ENCODE results near the gene MID1.

The MID1 gene

DNA sequence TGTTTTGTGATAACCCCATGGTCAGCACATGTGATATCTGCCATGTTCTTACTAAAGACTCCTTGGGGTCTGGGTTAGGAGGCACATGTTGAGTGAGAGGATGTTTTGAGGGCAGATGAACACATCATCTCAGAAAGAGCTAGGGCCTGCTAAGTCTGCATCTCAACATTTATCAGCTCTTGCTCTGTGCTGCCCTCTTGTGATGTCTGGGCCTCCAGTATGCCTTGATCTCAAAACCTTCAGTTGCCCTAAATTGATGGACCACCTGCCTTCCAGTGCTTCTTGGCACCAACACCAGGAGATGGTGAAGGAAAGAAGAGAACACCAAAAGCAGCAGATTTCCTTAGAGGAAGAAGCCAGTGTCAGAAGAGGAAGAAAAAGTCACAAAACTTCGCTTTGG, 22.5 kb downstream of the MID1 start:
- H3K27ac ChIP-seq (ENCODE audit: extremely low read depth, low read depth, low read length), result no peak overlapping the region
- CTCF ChIA-PET, result interaction anchor here (1.2 kb wide), 1 partner anchor 408 kb away, joined by 3 read pairs; no protein-coding TSS in a partner anchor
- TF ChIP-seq SALL2 (tag by site-specific recombination; IDR thresholded peaks at IDR 0.05; ENCODE audit: borderline replicate concordance) (no peak), ZNF654 (tag by site-specific recombination; IDR thresholded peaks at IDR 0.05; ENCODE audit: low read depth) (0 out of 2 replicates have a peak, but pooled peaks have one; percentile 5)

DNA sequence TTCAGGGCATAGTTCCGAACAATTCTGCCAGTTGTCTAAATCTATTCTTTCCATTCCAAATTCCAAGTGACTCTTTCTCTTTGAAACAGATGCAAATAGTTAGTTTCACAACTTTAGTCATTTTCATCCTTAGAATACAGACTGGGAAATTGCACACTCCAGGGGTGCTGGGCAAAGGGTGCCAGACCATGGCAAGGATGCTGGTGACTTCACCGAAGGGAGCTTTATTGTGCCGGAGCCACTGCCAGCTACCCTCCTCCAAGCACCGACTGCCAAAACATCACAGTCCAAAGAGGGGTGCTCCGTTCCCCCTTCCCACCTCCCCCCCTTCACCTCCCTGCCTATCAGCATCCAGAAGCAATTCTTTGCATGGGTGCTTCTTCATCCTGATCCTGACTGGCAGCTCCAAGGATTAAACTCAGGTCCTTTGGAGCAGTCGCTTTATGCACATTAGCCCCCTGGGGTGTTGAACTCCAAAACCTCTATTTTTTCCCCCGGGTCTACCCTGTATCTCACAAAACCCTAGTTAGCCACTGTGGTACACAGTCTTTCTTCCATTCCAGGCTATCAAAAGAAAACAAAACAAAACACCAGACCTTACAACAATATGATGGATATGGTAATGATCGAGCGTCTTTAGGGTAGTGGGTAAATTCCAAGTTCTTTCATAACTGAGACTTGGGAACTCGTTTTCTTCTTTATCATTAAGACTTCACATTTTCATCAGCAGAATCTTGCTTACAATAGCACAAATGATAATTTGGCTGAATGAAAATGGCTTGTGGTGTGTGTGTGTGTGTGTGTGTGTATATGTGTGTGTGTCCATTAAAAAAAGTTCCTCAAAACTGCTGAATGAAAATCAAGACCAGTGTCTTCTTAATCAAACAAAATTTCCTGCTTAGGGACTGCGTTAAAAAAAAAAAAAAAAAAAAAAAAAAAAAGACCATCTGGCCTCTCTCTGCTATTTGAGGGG, 28.7 kb downstream of the MID1 start:
- TF ChIP-seq SCRT2 (tag by site-specific recombination; IDR thresholded peaks at IDR 0.05) (no peak), ZNF830 (tag by site-specific recombination; IDR thresholded peaks at IDR 0.05; ENCODE audit: low read depth) (no peak), BCL11B (tag by site-specific recombination; IDR thresholded peaks at IDR 0.05; ENCODE audit: low read depth) (no peak), ZNF544 (tag by site-specific recombination; IDR thresholded peaks at IDR 0.05) (no peak), ZNF239 (tag by site-specific recombination; IDR thresholded peaks at IDR 0.05) (no peak), MZF1 (tag by site-specific recombination; IDR thresholded peaks at IDR 0.05; ENCODE audit: borderline replicate concordance) (no peak), ZNF501 (tag by site-specific recombination; IDR thresholded peaks at IDR 0.05) (no peak)
- TF ChIP-seq, protein P1, sequence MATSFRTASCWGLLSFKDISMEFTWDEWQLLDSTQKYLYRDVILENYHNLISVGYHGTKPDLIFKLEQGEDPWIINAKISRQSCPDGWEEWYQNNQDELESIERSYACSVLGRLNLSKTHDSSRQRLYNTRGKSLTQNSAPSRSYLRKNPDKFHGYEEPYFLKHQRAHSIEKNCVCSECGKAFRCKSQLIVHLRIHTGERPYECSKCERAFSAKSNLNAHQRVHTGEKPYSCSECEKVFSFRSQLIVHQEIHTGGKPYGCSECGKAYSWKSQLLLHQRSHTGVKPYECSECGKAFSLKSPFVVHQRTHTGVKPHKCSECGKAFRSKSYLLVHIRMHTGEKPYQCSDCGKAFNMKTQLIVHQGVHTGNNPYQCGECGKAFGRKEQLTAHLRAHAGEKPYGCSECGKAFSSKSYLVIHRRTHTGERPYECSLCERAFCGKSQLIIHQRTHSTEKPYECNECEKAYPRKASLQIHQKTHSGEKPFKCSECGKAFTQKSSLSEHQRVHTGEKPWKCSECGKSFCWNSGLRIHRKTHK (tag by site-specific recombination; IDR thresholded peaks at IDR 0.05), result no peak
- TF ChIP-seq, protein P2, sequence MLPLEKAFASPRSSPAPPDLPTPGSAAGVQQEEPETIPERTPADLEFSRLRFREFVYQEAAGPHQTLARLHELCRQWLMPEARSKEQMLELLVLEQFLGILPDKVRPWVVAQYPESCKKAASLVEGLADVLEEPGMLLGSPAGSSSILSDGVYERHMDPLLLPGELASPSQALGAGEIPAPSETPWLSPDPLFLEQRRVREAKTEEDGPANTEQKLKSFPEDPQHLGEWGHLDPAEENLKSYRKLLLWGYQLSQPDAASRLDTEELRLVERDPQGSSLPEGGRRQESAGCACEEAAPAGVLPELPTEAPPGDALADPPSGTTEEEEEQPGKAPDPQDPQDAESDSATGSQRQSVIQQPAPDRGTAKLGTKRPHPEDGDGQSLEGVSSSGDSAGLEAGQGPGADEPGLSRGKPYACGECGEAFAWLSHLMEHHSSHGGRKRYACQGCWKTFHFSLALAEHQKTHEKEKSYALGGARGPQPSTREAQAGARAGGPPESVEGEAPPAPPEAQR (tag by site-specific recombination; IDR thresholded peaks at IDR 0.05), result no peak
- TF ChIP-seq, protein P3, sequence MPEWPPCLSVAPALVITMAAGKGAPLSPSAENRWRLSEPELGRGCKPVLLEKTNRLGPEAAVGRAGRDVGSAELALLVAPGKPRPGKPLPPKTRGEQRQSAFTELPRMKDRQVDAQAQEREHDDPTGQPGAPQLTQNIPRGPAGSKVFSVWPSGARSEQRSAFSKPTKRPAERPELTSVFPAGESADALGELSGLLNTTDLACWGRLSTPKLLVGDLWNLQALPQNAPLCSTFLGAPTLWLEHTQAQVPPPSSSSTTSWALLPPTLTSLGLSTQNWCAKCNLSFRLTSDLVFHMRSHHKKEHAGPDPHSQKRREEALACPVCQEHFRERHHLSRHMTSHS (tag by site-specific recombination; IDR thresholded peaks at IDR 0.05), result no peak
- TF ChIP-seq, protein P4, sequence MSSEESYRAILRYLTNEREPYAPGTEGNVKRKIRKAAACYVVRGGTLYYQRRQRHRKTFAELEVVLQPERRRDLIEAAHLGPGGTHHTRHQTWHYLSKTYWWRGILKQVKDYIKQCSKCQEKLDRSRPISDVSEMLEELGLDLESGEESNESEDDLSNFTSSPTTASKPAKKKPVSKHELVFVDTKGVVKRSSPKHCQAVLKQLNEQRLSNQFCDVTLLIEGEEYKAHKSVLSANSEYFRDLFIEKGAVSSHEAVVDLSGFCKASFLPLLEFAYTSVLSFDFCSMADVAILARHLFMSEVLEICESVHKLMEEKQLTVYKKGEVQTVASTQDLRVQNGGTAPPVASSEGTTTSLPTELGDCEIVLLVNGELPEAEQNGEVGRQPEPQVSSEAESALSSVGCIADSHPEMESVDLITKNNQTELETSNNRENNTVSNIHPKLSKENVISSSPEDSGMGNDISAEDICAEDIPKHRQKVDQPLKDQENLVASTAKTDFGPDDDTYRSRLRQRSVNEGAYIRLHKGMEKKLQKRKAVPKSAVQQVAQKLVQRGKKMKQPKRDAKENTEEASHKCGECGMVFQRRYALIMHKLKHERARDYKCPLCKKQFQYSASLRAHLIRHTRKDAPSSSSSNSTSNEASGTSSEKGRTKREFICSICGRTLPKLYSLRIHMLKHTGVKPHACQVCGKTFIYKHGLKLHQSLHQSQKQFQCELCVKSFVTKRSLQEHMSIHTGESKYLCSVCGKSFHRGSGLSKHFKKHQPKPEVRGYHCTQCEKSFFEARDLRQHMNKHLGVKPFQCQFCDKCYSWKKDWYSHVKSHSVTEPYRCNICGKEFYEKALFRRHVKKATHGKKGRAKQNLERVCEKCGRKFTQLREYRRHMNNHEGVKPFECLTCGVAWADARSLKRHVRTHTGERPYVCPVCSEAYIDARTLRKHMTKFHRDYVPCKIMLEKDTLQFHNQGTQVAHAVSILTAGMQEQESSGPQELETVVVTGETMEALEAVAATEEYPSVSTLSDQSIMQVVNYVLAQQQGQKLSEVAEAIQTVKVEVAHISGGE (tag by site-specific recombination; conservative IDR thresholded peaks at IDR 0.05; ENCODE audit: low read depth), result no peak
- H3K36me3 ChIP-seq (ENCODE audit: control insufficient read depth in 2 of 2, insufficient read depth in 1 of 2, low read length in 2 of 2), result no peaks in the 10 kb centered on the region
- H3K4me3 ChIP-seq (ENCODE audit: low read depth, low read length), result no peak overlapping the region
- POLR2A ChIA-PET, result no interaction called here
- H3K27ac ChIP-seq (ENCODE audit: extremely low read depth, low read depth, low read length), result no peak overlapping the region
- H3K9me3 ChIP-seq (ENCODE audit: control insufficient read depth, insufficient read depth, low read depth, low read length), result no peaks in the 10 kb centered on the region
- no peaks in the 10 kb centered on the region for H3K4me1 ChIP-seq (ENCODE audit: control insufficient read depth, insufficient read depth, low read length)
- CTCF ChIA-PET, result no interaction called here

More for the DNA sequence above, 22.5 kb downstream of the MID1 start:
- Histone ChIP-seq H3K9me3 (ENCODE audit: control insufficient read depth, insufficient read depth, low read depth, low read length) (no peaks in the 10 kb centered on the region), H3K4me1 (ENCODE audit: control insufficient read depth, insufficient read depth, low read length) (no peaks in the 10 kb centered on the region), H3K36me3 (ENCODE audit: control insufficient read depth in 2 of 2, insufficient read depth in 1 of 2, low read length in 2 of 2) (peaks cover 0 to 10% of the 10 kb centered on the region in 2 experiments; a peak in 1 of 3 replicates), H3K4me3 (ENCODE audit: low read depth, low read length) (no peak overlapping the region)
- POLR2A ChIA-PET, result no interaction called here
